ENCODE measurements around the gene LRSAM1. TPM values are rescaled to one million over a fixed set of nuclear protein-coding genes. Genes with fewer than 3 reads are reported as not detected.

LRSAM1 gene
- total RNA-seq, 1 experiment from 2014 or later = 20.0 TPM

DNA sequence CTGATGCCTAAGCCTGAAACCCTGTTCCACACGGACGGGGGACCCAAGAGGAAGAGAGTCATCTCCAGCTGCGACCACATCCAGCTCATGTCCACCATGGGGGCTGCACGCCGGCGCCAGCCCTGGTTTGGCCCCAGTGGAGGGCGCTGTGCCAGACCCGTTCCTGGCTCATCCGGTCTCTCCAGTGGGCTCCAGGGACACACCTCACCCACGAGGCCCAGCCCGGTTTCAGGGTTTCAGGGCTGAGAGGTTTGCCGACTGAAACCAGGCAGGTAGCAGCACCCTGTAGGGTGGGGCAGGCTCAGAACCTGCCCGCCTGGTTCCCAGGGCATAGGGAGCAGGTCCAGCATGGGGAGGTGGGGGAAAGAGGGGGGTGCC, 89.3 kb downstream of the LRSAM1 start:
- no peak for DNase-seq (ENCODE audit: low spot score)
- in situ Hi-C loops (cut with HindIII; ENCODE audit: low sequenced_read_pairs) = no loop called here

DNA sequence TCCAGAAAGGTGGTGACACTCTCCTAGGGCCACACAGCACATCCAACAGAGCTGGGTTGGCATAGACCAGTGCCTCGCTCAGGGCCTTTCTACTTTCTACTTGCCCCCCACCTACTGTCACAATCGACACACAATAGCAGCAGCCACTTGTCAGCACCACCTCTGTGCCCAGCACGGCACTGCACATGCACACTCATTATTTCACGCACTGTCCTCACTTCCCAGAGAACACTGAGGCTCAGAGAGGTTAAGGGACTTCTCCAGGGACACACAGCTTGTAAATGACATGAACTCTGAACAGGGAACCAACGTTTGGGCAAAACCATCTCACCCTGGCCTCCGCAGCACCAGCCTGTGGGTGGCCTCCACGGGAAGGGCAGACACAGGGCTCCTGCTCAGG, 89.9 kb downstream of the LRSAM1 start:
- in situ Hi-C loops (cut with HindIII; ENCODE audit: low sequenced_read_pairs) = no loop called here
- DNase-seq (ENCODE audit: low spot score) = no peak

DNA sequence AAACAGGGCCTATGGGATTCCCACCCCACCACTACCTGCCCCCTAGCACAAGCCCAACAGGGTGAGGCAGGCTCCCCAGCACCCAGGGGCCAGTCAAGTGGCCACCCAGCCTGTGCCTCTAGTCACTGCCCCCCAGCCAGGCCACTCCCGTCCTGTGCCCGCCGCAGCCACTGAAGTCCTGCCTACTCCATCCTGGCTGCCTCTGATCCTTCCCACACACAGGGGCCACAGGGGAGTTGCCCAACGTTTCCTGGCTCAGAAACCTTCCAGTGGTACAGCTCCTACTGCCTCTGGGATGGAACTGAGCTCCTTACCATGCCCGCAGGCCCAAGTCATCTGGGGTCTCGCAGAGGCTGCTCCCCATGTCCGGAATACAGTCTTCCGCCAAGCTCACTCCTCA, 90.6 kb downstream of the LRSAM1 start:
- no peak for DNase-seq (ENCODE audit: low spot score)
- in situ Hi-C loops (cut with HindIII; ENCODE audit: low sequenced_read_pairs) = no loop called here

- in situ Hi-C loops (cut with HindIII; ENCODE audit: low sequenced_read_pairs) = no loop called here
- DNase-seq (ENCODE audit: low spot score) = no peak
Observed at GRCh38 chr9:127543221-127543620, 91.9 kb downstream of the LRSAM1 start.

GRCh38 chr9:127543973-127544533, 92.7 kb downstream of the LRSAM1 start:
- no peak for DNase-seq (ENCODE audit: low spot score)
- in situ Hi-C loops (cut with HindIII; ENCODE audit: low sequenced_read_pairs) = no loop called here

DNA sequence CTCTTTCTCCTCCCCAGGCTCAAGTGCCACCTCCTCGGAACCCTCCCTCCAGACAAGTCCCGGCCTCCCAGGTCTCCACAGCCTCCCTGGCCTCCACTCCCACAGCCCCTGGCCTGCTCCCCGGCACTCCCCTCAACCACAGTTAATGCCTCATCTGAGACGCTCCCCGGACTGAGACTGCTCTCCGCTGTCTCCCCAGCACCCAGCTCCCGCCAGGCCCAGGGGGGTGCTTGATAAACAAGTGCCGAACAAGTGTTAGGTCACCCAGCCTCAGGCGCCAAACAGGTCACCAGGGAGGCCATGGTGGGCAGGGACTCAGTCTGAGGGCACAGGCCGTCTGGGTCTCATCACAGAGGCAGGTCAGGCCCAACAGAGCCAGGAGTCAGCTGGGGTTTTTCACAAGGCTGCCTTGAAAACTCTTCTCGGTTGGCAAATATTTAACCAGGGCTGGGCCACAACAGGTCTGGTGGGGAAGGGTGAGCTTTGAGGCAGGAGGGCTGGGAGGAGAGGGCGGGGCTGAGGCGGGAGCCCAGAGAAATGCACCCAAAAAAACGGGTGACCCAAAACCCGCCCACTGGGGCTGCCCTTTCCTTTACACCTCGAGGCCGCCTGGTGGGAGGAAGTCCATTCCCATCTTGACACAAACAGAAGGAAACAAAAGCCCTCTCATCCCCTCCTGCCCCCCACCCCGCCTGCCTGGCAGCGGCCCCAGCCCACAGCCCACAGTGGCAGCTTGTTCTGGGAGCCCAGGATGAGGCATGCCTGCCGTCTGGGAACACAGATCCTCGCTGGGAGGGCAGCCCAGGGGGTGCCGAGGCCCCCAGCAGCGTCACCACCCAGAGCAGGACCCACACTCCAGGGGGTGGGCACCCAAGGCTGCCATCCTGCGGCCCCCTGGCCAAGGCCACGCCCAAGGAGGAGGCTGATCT, 94.2 kb downstream of the LRSAM1 start:
- in situ Hi-C loops (cut with HindIII; ENCODE audit: low sequenced_read_pairs) = no loop called here
- DNase-seq (ENCODE audit: low spot score) = no peak

GRCh38 chr9:127546125-127546832, 95.0 kb downstream of the LRSAM1 start:
- in situ Hi-C loops (cut with HindIII; ENCODE audit: low sequenced_read_pairs) = no loop called here
- DNase-seq (ENCODE audit: low spot score) = no peak

GRCh38 chr9:127548352-127548881, 97.1 kb downstream of the LRSAM1 start:
- DNase-seq (ENCODE audit: low spot score) = no peak
- in situ Hi-C loops (cut with HindIII; ENCODE audit: low sequenced_read_pairs) = no loop called here

DNA sequence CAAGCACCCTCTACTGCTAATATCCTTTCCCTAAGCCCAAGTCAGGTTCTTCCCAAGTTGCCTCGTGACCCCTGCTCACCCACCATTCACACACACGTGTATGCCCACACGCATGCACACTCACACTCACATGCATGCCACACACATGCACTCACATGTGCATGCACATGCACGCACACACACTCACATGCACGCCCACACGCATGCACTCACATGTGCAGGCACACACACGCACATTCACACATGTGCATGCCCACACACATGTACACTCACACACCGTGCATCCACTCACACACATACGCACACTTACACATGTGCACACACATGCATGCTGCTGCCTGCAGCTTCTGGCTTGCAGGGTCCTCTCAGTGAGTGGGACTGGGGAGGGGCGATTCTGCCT, 97.9 kb downstream of the LRSAM1 start:
- in situ Hi-C loops (cut with HindIII; ENCODE audit: low sequenced_read_pairs) = no loop called here
- DNase-seq (ENCODE audit: low spot score) = no peak

GRCh38 chr9:127549751-127550150, 98.4 kb downstream of the LRSAM1 start:
- in situ Hi-C loops (cut with HindIII; ENCODE audit: low sequenced_read_pairs) = no loop called here
- DNase-seq (ENCODE audit: low spot score) = no peak

DNA sequence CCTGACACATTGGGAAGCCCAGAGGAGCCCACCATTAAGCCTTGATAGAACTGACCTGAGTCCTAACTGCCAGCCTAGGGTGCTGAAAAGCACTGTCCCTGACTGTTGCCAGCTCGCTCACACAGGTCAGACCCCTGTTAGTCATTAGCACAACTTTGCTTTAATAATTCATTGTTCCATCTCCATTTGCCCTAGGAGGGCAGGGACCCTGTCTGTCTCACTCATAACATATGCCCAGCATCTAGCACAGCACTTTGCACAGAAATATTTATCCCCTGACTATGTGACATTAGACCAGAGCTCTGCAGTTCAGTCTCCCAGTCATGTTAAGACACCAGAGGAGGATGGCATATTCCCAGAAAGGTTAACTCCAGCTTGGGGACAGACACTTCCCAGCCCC, 99.0 kb downstream of the LRSAM1 start:
- DNase-seq (ENCODE audit: low spot score) = no peak
- in situ Hi-C loops (cut with HindIII; ENCODE audit: low sequenced_read_pairs) = no loop called here

DNA sequence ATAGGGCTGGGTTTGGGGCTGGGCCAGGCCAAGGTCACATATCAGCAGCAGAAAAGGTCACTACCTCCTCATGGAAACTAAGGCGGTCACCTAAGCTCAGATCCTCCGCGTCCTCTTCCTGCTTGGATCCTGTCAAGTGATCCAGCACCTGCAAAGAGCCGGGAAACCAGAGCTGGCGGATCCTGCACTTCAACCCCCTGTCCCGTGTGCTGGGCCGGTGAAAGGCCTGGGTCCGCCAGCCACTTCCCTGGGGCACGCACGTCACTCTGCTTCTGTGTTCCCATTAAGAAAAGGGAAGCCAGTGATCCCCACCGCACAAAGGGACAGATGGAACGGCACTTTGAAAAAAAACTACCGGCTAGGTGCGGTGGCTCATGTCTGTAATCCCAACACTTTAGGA, 99.4 kb downstream of the LRSAM1 start:
- DNase-seq (ENCODE audit: low spot score) = no peak
- in situ Hi-C loops (cut with HindIII; ENCODE audit: low sequenced_read_pairs) = no loop called here

Other genes starting within 250 kb of the LRSAM1 start
- gene GARNL3, start 186.7 kb upstream of the LRSAM1 start, total RNA-seq (2014; rRNA removed; shearing (Covaris generic)) = 7.5 and 14.3 TPM in 2 replicates
- gene SLC2A8, start 54.3 kb upstream of the LRSAM1 start, total RNA-seq (2014; rRNA removed; shearing (Covaris generic)) = 32.7 and 33.0 TPM in 2 replicates
- gene ZNF79, start 27.1 kb upstream of the LRSAM1 start, total RNA-seq (2014; rRNA removed; shearing (Covaris generic)) = 4.8 and 8.8 TPM in 2 replicates
- gene RPL12, start 104 bp upstream of the LRSAM1 start, total RNA-seq (2014; rRNA removed; shearing (Covaris generic)) = 1,861 and 2,468 TPM in 2 replicates
- 2.8 and 11.2 TPM in 2 replicates for gene STXBP1, start 160.8 kb downstream of the LRSAM1 start, total RNA-seq (2014; rRNA removed; shearing (Covaris generic))

Measured in G401 (cell line).